ENCODE measurements around the gene LPP.

DNA sequence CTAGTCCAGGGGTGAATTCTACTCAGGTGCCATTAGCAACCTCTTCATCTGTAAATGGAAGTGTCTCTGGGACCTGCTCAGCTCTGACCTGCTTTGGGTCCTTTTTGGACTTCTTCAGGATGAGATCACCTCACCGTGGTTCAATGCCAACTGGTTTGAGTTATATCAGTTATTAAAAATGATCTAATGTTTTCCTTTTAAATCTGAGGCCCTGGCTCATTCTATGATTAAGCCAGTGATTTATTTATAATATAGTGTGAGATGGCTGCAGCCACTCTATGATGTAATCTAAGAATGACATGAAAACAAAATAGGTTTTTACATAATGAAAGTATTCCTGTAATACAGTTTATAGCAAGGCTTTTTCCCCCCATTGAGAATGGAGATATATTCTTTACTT lies 79.4 kb downstream of the LPP start:
- TF ChIP-seq ZNF550 (CRISPR knock-in tag; IDR thresholded peaks at IDR 0.05; ENCODE audit: borderline replicate concordance) (no peak), CAMTA2 (CRISPR knock-in tag; IDR thresholded peaks at IDR 0.05; ENCODE audit: borderline replicate concordance) (no peak), RAD21 (CRISPR knock-in tag; IDR thresholded peaks at IDR 0.05) (no peak), ONECUT2 (CRISPR knock-in tag; IDR thresholded peaks at IDR 0.05) (no peak), ESRRA (CRISPR knock-in tag; IDR thresholded peaks at IDR 0.05; ENCODE audit: low read depth) (no peak)
- TF ChIP-seq, protein P1, sequence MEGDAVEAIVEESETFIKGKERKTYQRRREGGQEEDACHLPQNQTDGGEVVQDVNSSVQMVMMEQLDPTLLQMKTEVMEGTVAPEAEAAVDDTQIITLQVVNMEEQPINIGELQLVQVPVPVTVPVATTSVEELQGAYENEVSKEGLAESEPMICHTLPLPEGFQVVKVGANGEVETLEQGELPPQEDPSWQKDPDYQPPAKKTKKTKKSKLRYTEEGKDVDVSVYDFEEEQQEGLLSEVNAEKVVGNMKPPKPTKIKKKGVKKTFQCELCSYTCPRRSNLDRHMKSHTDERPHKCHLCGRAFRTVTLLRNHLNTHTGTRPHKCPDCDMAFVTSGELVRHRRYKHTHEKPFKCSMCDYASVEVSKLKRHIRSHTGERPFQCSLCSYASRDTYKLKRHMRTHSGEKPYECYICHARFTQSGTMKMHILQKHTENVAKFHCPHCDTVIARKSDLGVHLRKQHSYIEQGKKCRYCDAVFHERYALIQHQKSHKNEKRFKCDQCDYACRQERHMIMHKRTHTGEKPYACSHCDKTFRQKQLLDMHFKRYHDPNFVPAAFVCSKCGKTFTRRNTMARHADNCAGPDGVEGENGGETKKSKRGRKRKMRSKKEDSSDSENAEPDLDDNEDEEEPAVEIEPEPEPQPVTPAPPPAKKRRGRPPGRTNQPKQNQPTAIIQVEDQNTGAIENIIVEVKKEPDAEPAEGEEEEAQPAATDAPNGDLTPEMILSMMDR (CRISPR knock-in tag; IDR thresholded peaks at IDR 0.05): no peak
- TF ChIP-seq, protein P2, sequence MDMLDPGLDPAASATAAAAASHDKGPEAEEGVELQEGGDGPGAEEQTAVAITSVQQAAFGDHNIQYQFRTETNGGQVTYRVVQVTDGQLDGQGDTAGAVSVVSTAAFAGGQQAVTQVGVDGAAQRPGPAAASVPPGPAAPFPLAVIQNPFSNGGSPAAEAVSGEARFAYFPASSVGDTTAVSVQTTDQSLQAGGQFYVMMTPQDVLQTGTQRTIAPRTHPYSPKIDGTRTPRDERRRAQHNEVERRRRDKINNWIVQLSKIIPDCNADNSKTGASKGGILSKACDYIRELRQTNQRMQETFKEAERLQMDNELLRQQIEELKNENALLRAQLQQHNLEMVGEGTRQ (IDR thresholded peaks at IDR 0.05; ENCODE audit: low read depth, low read length): no peak
- TF ChIP-seq, protein P2 (CRISPR knock-in tag; IDR thresholded peaks at IDR 0.05; ENCODE audit: borderline replicate concordance): no peak
- TF ChIP-seq, protein P3, sequence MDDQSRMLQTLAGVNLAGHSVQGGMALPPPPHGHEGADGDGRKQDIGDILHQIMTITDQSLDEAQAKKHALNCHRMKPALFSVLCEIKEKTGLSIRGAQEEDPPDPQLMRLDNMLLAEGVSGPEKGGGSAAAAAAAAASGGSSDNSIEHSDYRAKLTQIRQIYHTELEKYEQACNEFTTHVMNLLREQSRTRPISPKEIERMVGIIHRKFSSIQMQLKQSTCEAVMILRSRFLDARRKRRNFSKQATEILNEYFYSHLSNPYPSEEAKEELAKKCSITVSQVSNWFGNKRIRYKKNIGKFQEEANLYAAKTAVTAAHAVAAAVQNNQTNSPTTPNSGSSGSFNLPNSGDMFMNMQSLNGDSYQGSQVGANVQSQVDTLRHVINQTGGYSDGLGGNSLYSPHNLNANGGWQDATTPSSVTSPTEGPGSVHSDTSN (CRISPR knock-in tag; IDR thresholded peaks at IDR 0.05; ENCODE audit: borderline replicate concordance): no peak
- TF ChIP-seq, protein P4, sequence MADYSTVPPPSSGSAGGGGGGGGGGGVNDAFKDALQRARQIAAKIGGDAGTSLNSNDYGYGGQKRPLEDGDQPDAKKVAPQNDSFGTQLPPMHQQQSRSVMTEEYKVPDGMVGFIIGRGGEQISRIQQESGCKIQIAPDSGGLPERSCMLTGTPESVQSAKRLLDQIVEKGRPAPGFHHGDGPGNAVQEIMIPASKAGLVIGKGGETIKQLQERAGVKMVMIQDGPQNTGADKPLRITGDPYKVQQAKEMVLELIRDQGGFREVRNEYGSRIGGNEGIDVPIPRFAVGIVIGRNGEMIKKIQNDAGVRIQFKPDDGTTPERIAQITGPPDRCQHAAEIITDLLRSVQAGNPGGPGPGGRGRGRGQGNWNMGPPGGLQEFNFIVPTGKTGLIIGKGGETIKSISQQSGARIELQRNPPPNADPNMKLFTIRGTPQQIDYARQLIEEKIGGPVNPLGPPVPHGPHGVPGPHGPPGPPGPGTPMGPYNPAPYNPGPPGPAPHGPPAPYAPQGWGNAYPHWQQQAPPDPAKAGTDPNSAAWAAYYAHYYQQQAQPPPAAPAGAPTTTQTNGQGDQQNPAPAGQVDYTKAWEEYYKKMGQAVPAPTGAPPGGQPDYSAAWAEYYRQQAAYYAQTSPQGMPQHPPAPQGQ (CRISPR knock-in tag; IDR thresholded peaks at IDR 0.05; ENCODE audit: borderline replicate concordance): no peak
- TF ChIP-seq, protein P5, sequence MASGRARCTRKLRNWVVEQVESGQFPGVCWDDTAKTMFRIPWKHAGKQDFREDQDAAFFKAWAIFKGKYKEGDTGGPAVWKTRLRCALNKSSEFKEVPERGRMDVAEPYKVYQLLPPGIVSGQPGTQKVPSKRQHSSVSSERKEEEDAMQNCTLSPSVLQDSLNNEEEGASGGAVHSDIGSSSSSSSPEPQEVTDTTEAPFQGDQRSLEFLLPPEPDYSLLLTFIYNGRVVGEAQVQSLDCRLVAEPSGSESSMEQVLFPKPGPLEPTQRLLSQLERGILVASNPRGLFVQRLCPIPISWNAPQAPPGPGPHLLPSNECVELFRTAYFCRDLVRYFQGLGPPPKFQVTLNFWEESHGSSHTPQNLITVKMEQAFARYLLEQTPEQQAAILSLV (CRISPR knock-in tag; IDR thresholded peaks at IDR 0.05; ENCODE audit: borderline replicate concordance): no peak
